T-cell (primary cell): ENCODE measurements around the gene NDST4. TPM values are rescaled to one million over a fixed set of nuclear protein-coding genes. Genes with fewer than 3 reads are reported as not detected.

Source experiments
- ATAC-seq, 4 experiments: fragments of 200-7000 bp in 3 of 4; fragments of 150-1000 bp in 1 of 4; cut with Tn5 transposase; replicated peaks in 1 of 4; 1 replicate in 3 of 4; 2 replicates in 1 of 4; pipeline ENCODE4 v1.10.0; 2021; ENCODE audit warnings: moderate library complexity in 3 of 4, mild to moderate bottlenecking in 2 of 4, moderate number of reproducible peaks in 1 of 4
- CTCF ChIA-PET, 2 donors: fragments of 300-600 bp; sonication (Branson Sonifier 250); formaldehyde crosslinking; loops; one replicate each; lab custom pipeline; 2022; ENCODE audit warnings: antibody characterized with exemption in 2 of 2; lab: Charles Lee
- POLR2A ChIA-PET, 2 donors: fragments of 300-600 bp; sonication (Branson Sonifier 250); formaldehyde crosslinking; loops; one replicate each; lab custom pipeline; 2022; ENCODE audit warnings: antibody characterized with exemption in 2 of 2; lab: Charles Lee
- DNase-seq, 35 experiments: peaks; one replicate each; pipeline versions ENCODE4 v3.0.0 to v3.0.0-alpha.2; 2013 to 2023
- H3K27ac ChIP-seq: one replicate; pipeline ENCODE4 v1.5.1; 2013; ENCODE audit warnings: low read length
- H3K27me3 ChIP-seq, 2 experiments: replicated peaks in 1 of 2; 1 replicate in 1 of 2; 2 replicates in 1 of 2; pipeline versions ENCODE4 v1.6.1 to v1.7.0; 2013; ENCODE audit warnings: low read length in 1 of 2, mixed read lengths in 1 of 2; ENCODE audit not compliant: control insufficient read depth in 2 of 2, insufficient read depth in 2 of 2; ENCODE audit errors: extremely low read depth in 1 of 2
- H3K36me3 ChIP-seq, 2 donors: 1 replicate in 1 of 2; 2 replicates in 1 of 2; pipeline versions ENCODE4 v1.6.1 to v1.7.0; 2013; ENCODE audit warnings: low read length in 1 of 2; ENCODE audit not compliant: control insufficient read depth in 2 of 2, insufficient read depth in 1 of 2; ENCODE audit errors: extremely low read depth in 1 of 2
- H3K4me1 ChIP-seq, 2 experiments: 1 replicate in 1 of 2; 2 replicates in 1 of 2; pipeline versions ENCODE4 v1.6.1 to v1.7.0; 2013; ENCODE audit warnings: low read length in 2 of 2, mixed read lengths in 1 of 2; ENCODE audit not compliant: insufficient read depth in 2 of 2, control insufficient read depth in 1 of 2; ENCODE audit errors: extremely low read depth in 1 of 2
- H3K4me3 ChIP-seq, 2 donors: 1 replicate in 1 of 2; 2 replicates in 1 of 2; pipeline versions ENCODE4 v1.5.1 to v1.7.0; 2013; ENCODE audit warnings: mild to moderate bottlenecking in 2 of 2, low read length in 1 of 2, moderate library complexity in 1 of 2; ENCODE audit not compliant: control insufficient read depth in 1 of 2; ENCODE audit errors: extremely low read depth in 1 of 2
- H3K9me3 ChIP-seq: 2 replicates; pipeline ENCODE4 v1.7.0; 2013
- H3K27ac Mint-ChIP-seq, 2 donors: one replicate each; pipeline ENCODE4 v1.8.0; 2020 to 2021; ENCODE audit warnings: mild to moderate bottlenecking in 2 of 2, mixed read lengths in 2 of 2
- H3K27me3 Mint-ChIP-seq, 2 donors: one replicate each; pipeline ENCODE4 v1.8.0; 2021 to 2022; ENCODE audit warnings: mixed read lengths in 2 of 2
- H3K36me3 Mint-ChIP-seq: one replicate; pipeline ENCODE4 v1.8.0; 2021; ENCODE audit warnings: mixed read lengths
- H3K4me1 Mint-ChIP-seq, 3 donors: one replicate each; pipeline ENCODE4 v1.8.0; 2020 to 2022; ENCODE audit warnings: mixed read lengths in 3 of 3, mild to moderate bottlenecking in 1 of 3
- H3K4me3 Mint-ChIP-seq, 3 donors: one replicate each; pipeline ENCODE4 v1.8.0; 2020 to 2022; ENCODE audit warnings: mild to moderate bottlenecking in 3 of 3, mixed read lengths in 3 of 3, moderate library complexity in 3 of 3
- H3K9me3 Mint-ChIP-seq, 3 donors: one replicate each; pipeline ENCODE4 v1.8.0; 2020 to 2022; ENCODE audit warnings: mixed read lengths in 3 of 3
- WGBS: methylation state at CpG from one replicate; pipeline ENCODE4 v1.1.5; 2013; ENCODE audit warnings: missing lambda C conversion rate; ENCODE audit not compliant: insufficient coverage; 5-methylcytosine and 5-hydroxymethylcytosine counted together
- total RNA-seq, 35 experiments: library from RNA in 6 of 35; stranded (reverse) in 6 of 35; fragments of 120-200 nt in 1 of 35; gene quantifications; one replicate each; pipeline versions ENCODE4 v1.2.1 to v1.2.4 and lab custom pipeline; 2013 to 2026

Gene NDST4
- total RNA-seq, 5 donors from 2014 or later (not counting 1 experiment from before 2014, with no cell fraction given), result not detected

DNA sequence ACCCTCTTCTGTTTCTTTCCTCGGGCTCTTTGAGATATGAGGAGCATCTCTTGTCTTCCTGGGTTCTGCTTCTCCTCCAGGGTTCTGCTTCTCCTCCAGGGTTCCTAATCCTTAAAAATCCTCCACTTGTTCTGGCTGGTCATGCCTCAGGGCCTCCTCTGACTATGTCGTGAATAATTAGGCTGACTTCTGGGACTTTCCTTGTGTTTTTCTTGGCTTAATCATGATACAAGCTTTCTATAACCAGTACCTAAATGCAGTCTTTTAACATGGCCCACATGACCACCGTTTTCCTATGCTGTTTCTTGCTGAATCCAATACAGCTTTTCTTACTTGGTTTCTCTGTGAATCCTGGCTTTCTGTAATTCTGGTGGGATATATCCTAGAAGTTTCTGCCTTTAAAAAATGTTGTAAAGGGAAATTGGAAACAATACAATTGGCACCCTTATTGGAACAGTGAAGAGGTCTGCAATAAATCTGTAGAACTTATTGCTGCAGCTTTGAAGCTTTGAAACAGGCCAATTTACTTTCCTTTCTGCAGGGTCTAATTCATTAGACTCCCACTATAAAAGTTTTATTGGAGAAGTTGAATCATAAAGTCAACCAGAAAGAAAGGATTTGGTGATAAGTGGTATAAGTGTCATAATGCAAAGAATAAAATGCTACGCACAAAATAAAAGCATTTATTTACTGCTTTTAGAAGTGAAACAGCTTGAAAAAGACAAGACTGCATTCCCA, 301.7 kb downstream of the NDST4 start:
- H3K27ac Mint-ChIP-seq, result no peak overlapping the region
- POLR2A ChIA-PET, result no interaction called here
- no peaks in the 10 kb centered on the region for H3K36me3 Mint-ChIP-seq
- ATAC-seq (no peak), DNase-seq (no peak)
- H3K4me1 ChIP-seq, result no peaks in the 10 kb centered on the region
- peaks cover 0 to 8% of the 10 kb centered on the region in 2 donors for H3K27me3 Mint-ChIP-seq
- H3K4me3 Mint-ChIP-seq, result no peak overlapping the region
- H3K36me3 ChIP-seq, result no peaks in the 10 kb centered on the region
- peaks cover 0 to 8% (median 0%) of the 10 kb centered on the region in 3 donors for H3K4me1 Mint-ChIP-seq
- peaks cover 0 to 5% (median 0%) of the 10 kb centered on the region in 3 donors for H3K9me3 Mint-ChIP-seq
- CTCF ChIA-PET, result interaction anchor here in 1 of 2 donors (0.6 kb wide), 1 partner anchor 10 kb away, joined by 5 read pairs; no protein-coding TSS in a partner anchor
- WGBS, result 100% methylated on average over 1 of the region's 4 CpGs
- no peak overlapping the region for H3K27ac ChIP-seq
- H3K27me3 ChIP-seq, result peaks cover 0 to 10% of the 10 kb centered on the region in 2 experiments
- no peak overlapping the region for H3K4me3 ChIP-seq
- no peaks in the 10 kb centered on the region for H3K9me3 ChIP-seq

DNA sequence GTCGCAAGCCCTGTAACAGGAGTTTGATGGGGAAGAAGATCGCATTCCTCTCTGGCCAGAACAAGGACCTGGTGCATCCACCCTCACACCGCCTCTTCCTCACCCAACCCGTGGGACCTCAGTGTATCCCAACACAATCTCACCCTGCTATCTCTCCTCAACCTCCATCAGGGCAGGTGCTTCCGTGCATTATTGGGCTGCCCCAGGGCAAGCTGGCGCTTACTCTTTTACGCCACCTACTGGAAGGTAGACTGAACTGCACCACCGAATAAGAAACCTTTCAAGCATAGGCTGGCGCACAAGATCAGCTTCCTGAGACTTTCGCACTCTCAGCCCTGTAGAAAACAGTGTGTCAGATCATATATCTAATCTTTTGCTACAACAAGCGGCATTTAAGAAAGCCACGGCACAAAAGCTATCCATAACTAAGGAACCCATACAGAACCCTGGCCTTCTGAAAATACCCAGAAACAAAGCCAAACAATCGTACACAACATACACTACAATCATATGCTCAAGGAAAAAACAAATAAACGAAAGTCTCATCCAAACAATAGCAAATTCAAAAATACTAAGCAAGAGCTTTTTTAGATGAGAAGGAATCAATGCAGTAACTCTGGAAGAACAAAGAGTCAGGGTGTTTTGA, 305.5 kb downstream of the NDST4 start:
- no peak overlapping the region for H3K4me3 ChIP-seq
- Mint-ChIP-seq H3K9me3 (peaks cover 0 to 5% (median 0%) of the 10 kb centered on the region in 3 donors), H3K36me3 (no peaks in the 10 kb centered on the region), H3K27ac (no peak overlapping the region), H3K4me3 (no peak overlapping the region), H3K27me3 (peaks cover 0 to 10% of the 10 kb centered on the region in 2 donors), H3K4me1 (peaks cover 0 to 8% (median 0%) of the 10 kb centered on the region in 3 donors)
- H3K27ac ChIP-seq, result no peak overlapping the region
- H3K9me3 ChIP-seq, result no peaks in the 10 kb centered on the region
- CTCF ChIA-PET, result interaction anchor here in 1 of 2 donors (1.0 kb wide), 1 partner anchor 16 kb away, joined by 4 read pairs; no protein-coding TSS in a partner anchor
- DNase-seq (peak in 19 of 35 experiments; percentile 1 to 35 (median 2)), ATAC-seq (peak; percentile 33 to 69 (median 51))
- POLR2A ChIA-PET, result no interaction called here
- no peaks in the 10 kb centered on the region for H3K36me3 ChIP-seq
- peaks cover 0 to 12% of the 10 kb centered on the region in 2 experiments for H3K27me3 ChIP-seq
- no peaks in the 10 kb centered on the region for H3K4me1 ChIP-seq
- 29% methylated on average over 7 of the region's 14 CpGs for WGBS

DNA sequence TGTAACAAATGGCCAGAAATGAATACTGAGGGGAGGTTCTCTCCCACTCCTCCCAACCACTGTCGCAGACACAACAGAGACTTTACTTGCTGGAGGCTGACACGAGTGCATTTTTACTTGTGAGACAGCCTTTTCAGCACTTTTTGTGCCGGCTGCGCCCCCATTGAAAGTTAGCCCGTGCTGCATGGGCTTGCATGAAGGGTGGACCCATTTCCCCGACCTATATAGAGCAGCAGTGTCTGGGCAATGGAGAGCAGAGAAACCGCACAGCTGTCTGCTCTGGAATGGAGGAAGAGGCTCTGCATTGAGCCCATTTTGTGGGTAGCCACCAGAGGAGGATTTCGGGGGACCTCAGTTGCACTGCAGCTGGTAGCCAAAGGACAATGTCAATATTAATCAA, 306.1 kb downstream of the NDST4 start:
- Histone ChIP-seq H3K9me3 (no peaks in the 10 kb centered on the region), H3K27me3 (peaks cover 0 to 12% of the 10 kb centered on the region in 2 experiments), H3K27ac (no peak overlapping the region), H3K36me3 (no peaks in the 10 kb centered on the region), H3K4me1 (no peaks in the 10 kb centered on the region), H3K4me3 (no peak overlapping the region)
- ChIA-PET POLR2A (no interaction called here), CTCF (interaction anchor here in 1 of 2 donors (0.5 kb wide), 1 partner anchor 1410 kb away, joined by 6 read pairs; no protein-coding TSS in a partner anchor)
- H3K4me1 Mint-ChIP-seq, result peaks cover 0 to 8% (median 0%) of the 10 kb centered on the region in 3 donors
- no peak overlapping the region for H3K27ac Mint-ChIP-seq
- 78% methylated on average over 6 of the region's 8 CpGs for WGBS
- peaks cover 0 to 10% of the 10 kb centered on the region in 2 donors for H3K27me3 Mint-ChIP-seq
- DNase-seq (no peak), ATAC-seq (no peak)
- no peak overlapping the region for H3K4me3 Mint-ChIP-seq
- no peaks in the 10 kb centered on the region for H3K36me3 Mint-ChIP-seq
- H3K9me3 Mint-ChIP-seq, result peaks cover 0 to 5% (median 0%) of the 10 kb centered on the region in 3 donors

DNA sequence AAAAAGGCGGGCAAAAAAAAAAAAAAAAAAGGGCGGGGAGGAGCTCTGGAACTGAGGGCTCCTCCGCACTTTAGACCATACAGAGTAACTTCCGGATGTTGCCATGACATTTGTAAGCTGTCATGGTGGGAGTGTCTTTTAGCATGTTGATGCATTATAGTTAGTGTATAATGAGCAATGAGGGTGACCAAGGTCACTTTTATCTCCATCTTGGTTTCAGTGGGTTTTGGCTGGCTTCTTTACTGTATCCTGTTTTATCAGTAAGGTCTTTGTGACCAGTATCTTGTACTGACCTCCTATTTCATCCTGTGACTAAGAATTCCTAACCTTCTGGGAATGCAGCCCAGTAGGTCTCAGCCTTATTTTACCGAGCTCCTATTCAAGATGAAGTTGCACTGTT, 321.4 kb downstream of the NDST4 start:
- POLR2A ChIA-PET, result interaction anchor here in 1 of 2 donors (0.6 kb wide), 2 partner anchors 71 to 208 kb away, joined by 4 to 5 read pairs; no protein-coding TSS in a partner anchor
- H3K4me1 Mint-ChIP-seq, result no peaks in the 10 kb centered on the region
- H3K36me3 Mint-ChIP-seq, result no peaks in the 10 kb centered on the region
- no peaks in the 10 kb centered on the region for H3K9me3 Mint-ChIP-seq
- H3K27me3 Mint-ChIP-seq, result peaks cover 0 to 3% of the 10 kb centered on the region in 2 donors
- H3K27me3 ChIP-seq, result no peaks in the 10 kb centered on the region
- no peak for ATAC-seq
- no peaks in the 10 kb centered on the region for H3K36me3 ChIP-seq
- no peaks in the 10 kb centered on the region for H3K9me3 ChIP-seq
- H3K27ac Mint-ChIP-seq, result no peak overlapping the region
- CTCF ChIA-PET, result interaction anchor here in 1 of 2 donors (0.6 to 0.7 kb wide), 2 partner anchors 17 to 23 kb away, joined by 4 read pairs; no protein-coding TSS in a partner anchor
- no peak overlapping the region for H3K4me3 Mint-ChIP-seq
- DNase-seq, result no peak
- H3K4me1 ChIP-seq, result no peaks in the 10 kb centered on the region
- H3K27ac ChIP-seq, result no peak overlapping the region
- H3K4me3 ChIP-seq, result no peak overlapping the region
- WGBS, result 85% methylated on average over 3 of the region's 5 CpGs

DNA sequence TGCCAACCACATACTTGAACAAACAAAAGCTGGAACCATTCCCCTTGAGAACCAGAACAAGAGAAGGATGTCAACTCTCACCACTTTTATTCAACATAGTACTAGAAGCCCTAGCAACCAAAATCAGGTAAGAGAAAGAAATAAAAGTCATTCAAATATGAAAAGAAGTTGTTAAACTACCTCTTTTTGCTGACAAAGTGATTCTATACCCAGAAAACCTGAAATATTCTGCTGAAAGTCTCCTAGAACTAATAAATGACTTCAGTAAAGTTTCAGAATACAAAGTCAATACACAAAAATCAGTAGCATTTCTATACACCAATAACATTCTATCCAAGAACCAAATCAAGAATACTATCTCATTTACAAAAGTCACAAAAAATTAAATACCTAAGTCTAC, 327.9 kb downstream of the NDST4 start:
- CTCF ChIA-PET, result no interaction called here
- Histone ChIP-seq H3K4me1 (no peaks in the 10 kb centered on the region), H3K9me3 (no peaks in the 10 kb centered on the region), H3K36me3 (no peaks in the 10 kb centered on the region), H3K27me3 (no peaks in the 10 kb centered on the region), H3K27ac (no peak overlapping the region), H3K4me3 (no peak overlapping the region)
- no peaks in the 10 kb centered on the region for H3K4me1 Mint-ChIP-seq
- ATAC-seq (no peak), DNase-seq (no peak)
- peaks cover 0 to 3% (median 0%) of the 10 kb centered on the region in 3 donors for H3K9me3 Mint-ChIP-seq
- H3K27me3 Mint-ChIP-seq, result peaks cover 3 to 7% of the 10 kb centered on the region in 2 donors
- H3K36me3 Mint-ChIP-seq, result no peaks in the 10 kb centered on the region
- POLR2A ChIA-PET, result no interaction called here
- no peak overlapping the region for H3K4me3 Mint-ChIP-seq
- no peak overlapping the region for H3K27ac Mint-ChIP-seq

DNA sequence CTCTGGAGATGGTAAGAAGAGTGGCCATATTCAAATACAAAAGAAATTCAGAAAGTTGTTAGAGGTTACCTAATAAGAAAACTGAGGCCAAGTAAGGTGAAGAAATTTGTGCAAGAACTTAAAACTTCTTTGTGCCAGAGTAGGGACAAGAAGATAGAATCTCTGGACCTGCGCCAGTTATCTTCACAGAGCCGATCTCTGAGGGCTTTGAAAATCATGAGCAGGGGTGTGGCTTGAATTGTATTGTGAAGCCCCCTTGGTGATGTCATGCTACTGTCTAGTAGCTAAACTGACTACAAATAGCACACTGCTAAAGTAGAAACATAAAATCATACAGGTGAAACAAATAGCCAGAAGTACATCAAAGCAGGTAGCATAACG, 330.2 kb downstream of the NDST4 start:
- Histone ChIP-seq H3K4me1 (no peaks in the 10 kb centered on the region), H3K36me3 (no peaks in the 10 kb centered on the region), H3K27me3 (no peaks in the 10 kb centered on the region), H3K27ac (no peak overlapping the region), H3K9me3 (no peaks in the 10 kb centered on the region), H3K4me3 (no peak overlapping the region)
- ATAC-seq (no peak), DNase-seq (no peak)
- 78% methylated on average over 1 of the region's 3 CpGs for WGBS
- H3K27ac Mint-ChIP-seq, result no peak overlapping the region
- no peak overlapping the region for H3K4me3 Mint-ChIP-seq
- no peaks in the 10 kb centered on the region for H3K4me1 Mint-ChIP-seq
- H3K9me3 Mint-ChIP-seq, result peaks cover 0 to 3% (median 0%) of the 10 kb centered on the region in 3 donors
- H3K36me3 Mint-ChIP-seq, result no peaks in the 10 kb centered on the region
- H3K27me3 Mint-ChIP-seq, result peaks cover 3 to 7% of the 10 kb centered on the region in 2 donors
- POLR2A ChIA-PET, result no interaction called here
- CTCF ChIA-PET, result no interaction called here
